IPS DF 6.9 (cell line): Measurements from ENCODE around the gene AADACL3.

ENCODE experiments used
- DNase-seq: peaks from one replicate; pipeline ENCODE4 v3.0.0-alpha.2; 2013; ENCODE audit warnings: low read depth, low spot score
- H3K27ac ChIP-seq: one replicate; pipeline ENCODE4 v1.5.1; 2013; ENCODE audit warnings: low read length, control low read depth
- H3K27me3 ChIP-seq: 2 replicates; pipeline ENCODE4 v1.6.1; 2013; ENCODE audit warnings: mild to moderate bottlenecking, low read length; ENCODE audit not compliant: control insufficient read depth, insufficient read depth
- H3K36me3 ChIP-seq: 2 replicates; pipeline ENCODE4 v1.6.1; 2013; ENCODE audit warnings: low read length; ENCODE audit not compliant: control insufficient read depth, insufficient read depth
- H3K4me1 ChIP-seq: 2 replicates; pipeline ENCODE4 v1.6.1; 2013; ENCODE audit warnings: low read length; ENCODE audit not compliant: control insufficient read depth, insufficient read depth
- H3K4me3 ChIP-seq: 2 replicates; pipeline ENCODE4 v1.5.1; 2013; ENCODE audit warnings: mild to moderate bottlenecking, low read length
- H3K9me3 ChIP-seq: 2 replicates; pipeline ENCODE4 v1.6.1; 2013; ENCODE audit warnings: low read length, inconsistent platforms; ENCODE audit not compliant: control insufficient read depth, insufficient read depth
- WGBS: extraction: QIAGEN DNeasy Blood & Tissue Kit; methylation state at CpG from one replicate; pipeline ENCODE4 v1.1.7; 2013; ENCODE audit warnings: mixed read lengths, missing lambda C conversion rate; ENCODE audit not compliant: insufficient read length, insufficient coverage; 5-methylcytosine and 5-hydroxymethylcytosine counted together

Gene AADACL3

GRCh38 chr1:12741946-12742345 lies 26.0 kb downstream of the AADACL3 start:
- Histone ChIP-seq H3K9me3 (no peaks in the 10 kb centered on the region), H3K4me3 (no peak overlapping the region), H3K36me3 (no peaks in the 10 kb centered on the region), H3K27ac (no peak overlapping the region), H3K4me1 (no peaks in the 10 kb centered on the region), H3K27me3 (no peaks in the 10 kb centered on the region)
- WGBS: no CpG with 5 or more reads among the region's 3 CpGs
- no peak for DNase-seq

GRCh38 chr1:12745126-12745991 lies 29.4 kb downstream of the AADACL3 start:
- H3K27me3 ChIP-seq: no peaks in the 10 kb centered on the region
- WGBS: no CpG with 5 or more reads among the region's 3 CpGs
- H3K4me1 ChIP-seq: no peaks in the 10 kb centered on the region
- no peaks in the 10 kb centered on the region for H3K9me3 ChIP-seq
- DNase-seq: no peak
- H3K27ac ChIP-seq: no peak overlapping the region
- no peak overlapping the region for H3K4me3 ChIP-seq
- no peaks in the 10 kb centered on the region for H3K36me3 ChIP-seq

- Histone ChIP-seq H3K36me3 (no peaks in the 10 kb centered on the region), H3K27ac (no peak within 1 kb of the TSS), H3K4me3 (no peak within 1 kb of the TSS), H3K27me3 (no peaks in the 10 kb centered on the region), H3K9me3 (no peaks in the 10 kb centered on the region), H3K4me1 (no peaks in the 10 kb centered on the region)
- WGBS: no CpG with 5 or more reads among the region's 2 CpGs
- no peak for DNase-seq
Measured at GRCh38 chr1:12745992-12746323, 30.0 kb downstream of the AADACL3 start, which contains the start of gene CFAP107. TSS of gene CFAP107 (plus strand) at chr1:12746200. CDS start at chr1:12746431, 231 bp downstream.

GRCh38 chr1:12748778-12749355 lies 33.0 kb downstream of the AADACL3 start:
- no peaks in the 10 kb centered on the region for H3K9me3 ChIP-seq
- H3K27ac ChIP-seq: no peak overlapping the region

GRCh38 chr1:12754738-12755137 lies 38.8 kb downstream of the AADACL3 start:
- Histone ChIP-seq H3K4me3 (no peak overlapping the region), H3K27me3 (no peaks in the 10 kb centered on the region), H3K4me1 (no peaks in the 10 kb centered on the region), H3K9me3 (no peaks in the 10 kb centered on the region), H3K36me3 (no peaks in the 10 kb centered on the region), H3K27ac (no peak overlapping the region)
- DNase-seq: no peak
- WGBS: no CpG with 5 or more reads among the region's 4 CpGs

More at GRCh38 chr1:12748778-12749355, 33.0 kb downstream of the AADACL3 start:
- H3K27me3 ChIP-seq: no peaks in the 10 kb centered on the region
- no peak for DNase-seq
- no peaks in the 10 kb centered on the region for H3K36me3 ChIP-seq
- H3K4me3 ChIP-seq: no peak overlapping the region
- H3K4me1 ChIP-seq: no peaks in the 10 kb centered on the region

GRCh38 chr1:12756273-12756672 lies 40.4 kb downstream of the AADACL3 start:
- no peak overlapping the region for H3K27ac ChIP-seq
- no CpG with 5 or more reads among the region's 2 CpGs for WGBS
- H3K4me3 ChIP-seq: no peak overlapping the region
- H3K27me3 ChIP-seq: no peaks in the 10 kb centered on the region
- no peaks in the 10 kb centered on the region for H3K4me1 ChIP-seq
- DNase-seq: no peak
- no peaks in the 10 kb centered on the region for H3K36me3 ChIP-seq
- no peaks in the 10 kb centered on the region for H3K9me3 ChIP-seq

- no CpG with 5 or more reads among the region's 6 CpGs for WGBS
- no peaks in the 10 kb centered on the region for H3K27me3 ChIP-seq
- H3K36me3 ChIP-seq: no peaks in the 10 kb centered on the region
- no peak overlapping the region for H3K4me3 ChIP-seq
- DNase-seq: no peak
- H3K4me1 ChIP-seq: no peaks in the 10 kb centered on the region
- H3K9me3 ChIP-seq: no peaks in the 10 kb centered on the region
- no peak overlapping the region for H3K27ac ChIP-seq
Measured at GRCh38 chr1:12756768-12757413, 41.0 kb downstream of the AADACL3 start.

- no peaks in the 10 kb centered on the region for H3K36me3 ChIP-seq
- no peaks in the 10 kb centered on the region for H3K4me1 ChIP-seq
- no peak for DNase-seq
- no CpG with 5 or more reads among the region's 6 CpGs for WGBS
- no peak overlapping the region for H3K4me3 ChIP-seq
- H3K27me3 ChIP-seq: no peaks in the 10 kb centered on the region
- no peaks in the 10 kb centered on the region for H3K9me3 ChIP-seq
- no peak overlapping the region for H3K27ac ChIP-seq
Measured at GRCh38 chr1:12757836-12758235, 41.9 kb downstream of the AADACL3 start.

GRCh38 chr1:12760256-12760795 lies 44.4 kb downstream of the AADACL3 start:
- H3K4me3 ChIP-seq: no peak overlapping the region
- H3K27ac ChIP-seq: no peak overlapping the region
- H3K36me3 ChIP-seq: no peaks in the 10 kb centered on the region
- no peaks in the 10 kb centered on the region for H3K4me1 ChIP-seq
- no CpG with 5 or more reads among the region's 7 CpGs for WGBS
- H3K27me3 ChIP-seq: no peaks in the 10 kb centered on the region
- DNase-seq: peak; percentile 20
- no peaks in the 10 kb centered on the region for H3K9me3 ChIP-seq

GRCh38 chr1:12761781-12762180 lies 45.9 kb downstream of the AADACL3 start:
- Histone ChIP-seq H3K27ac (no peak overlapping the region), H3K36me3 (no peaks in the 10 kb centered on the region), H3K27me3 (no peaks in the 10 kb centered on the region), H3K9me3 (no peaks in the 10 kb centered on the region), H3K4me1 (no peaks in the 10 kb centered on the region), H3K4me3 (no peak overlapping the region)
- DNase-seq: no peak
- no CpG with 5 or more reads among the region's 5 CpGs for WGBS
